Measurements from ENCODE around the gene RTN4R. TPM values are rescaled to one million over a fixed set of nuclear protein-coding genes. Genes with fewer than 3 reads are reported as not detected.
"Not testable (repeated sequence)": the region's sequence is repeated elsewhere in the genome, so short reads cannot be mapped to it uniquely, and the experiment has no call there.

RTN4R gene
- total and polyA plus RNA-seq, 3 donors from 2014 or later = 2.1 to 6.1 (median 5.1) TPM

- Histone ChIP-seq H3K4me1 (peaks cover 4% of the 10 kb centered on the region), H3K27me3 (no peaks in the 10 kb centered on the region), H3K4me3 (no peak overlapping the region), H3K36me3 (ENCODE audit: low read depth, missing control alignments) (no peaks in the 10 kb centered on the region), H3K27ac (no peak overlapping the region), H3K9me3 (no peaks in the 10 kb centered on the region)
- intact Hi-C loops (cut with DNase I; ENCODE audit: low total_unique reads) = no loop called here
- 85 to 95% methylated on average over 12 to 20 of the region's 25 CpGs for WGBS, 2 donors
- DNase-seq = peak; percentile 12
- no peak for TF ChIP-seq POLR2A (IDR thresholded peaks at IDR 0.05)
- TF ChIP-seq CTCF (IDR thresholded peaks at IDR 0.05) = no peak
Measured at GRCh38 chr22:20315337-20316216, 47.5 kb upstream of the RTN4R start.

GRCh38 chr22:20314741-20315336 lies 46.7 kb upstream of the RTN4R start:
- intact Hi-C loops (cut with DNase I; ENCODE audit: low total_unique reads); H3K4me1 ChIP-seq; H3K4me3 ChIP-seq; H3K27me3 ChIP-seq; H3K36me3 ChIP-seq (ENCODE audit: low read depth, missing control alignments); H3K27ac ChIP-seq; H3K9me3 ChIP-seq: not testable (repeated sequence)
- 87 to 100% methylated on average over 2 to 12 of the region's 12 CpGs for WGBS, 2 donors
- DNase-seq = peak; percentile 8

GRCh38 chr22:20314206-20314605 lies 46.1 kb upstream of the RTN4R start:
- 86% methylated on average over 1 of the region's 5 CpGs; no CpG with 5 or more reads in 1 of the 2 donors for WGBS, 2 donors
- H3K9me3 ChIP-seq; H3K4me1 ChIP-seq; H3K4me3 ChIP-seq; H3K27me3 ChIP-seq; H3K36me3 ChIP-seq (ENCODE audit: low read depth, missing control alignments); H3K27ac ChIP-seq; intact Hi-C loops (cut with DNase I; ENCODE audit: low total_unique reads): not testable (repeated sequence)
- peak; percentile 6 for DNase-seq

GRCh38 chr22:20313306-20314077 lies 45.4 kb upstream of the RTN4R start:
- H3K9me3 ChIP-seq; H3K4me3 ChIP-seq; H3K27me3 ChIP-seq; H3K27ac ChIP-seq; H3K36me3 ChIP-seq (ENCODE audit: low read depth, missing control alignments); H3K4me1 ChIP-seq; intact Hi-C loops (cut with DNase I; ENCODE audit: low total_unique reads): not testable (repeated sequence)
- DNase-seq = peak; percentile 16
- WGBS, 2 donors = 90 to 95% methylated on average over 3 to 4 of the region's 11 CpGs

- no peak overlapping the region for H3K4me3 ChIP-seq
- no peaks in the 10 kb centered on the region for H3K36me3 ChIP-seq (ENCODE audit: low read depth, missing control alignments)
- no peaks in the 10 kb centered on the region for H3K27me3 ChIP-seq
- no peak overlapping the region for H3K27ac ChIP-seq
- no peaks in the 10 kb centered on the region for H3K9me3 ChIP-seq
- no peaks in the 10 kb centered on the region for H3K4me1 ChIP-seq
- WGBS, 2 donors = 91 to 92% methylated on average over 3 to 14 of the region's 14 CpGs
- no peak for TF ChIP-seq POLR2A (IDR thresholded peaks at IDR 0.05)
- no peak for TF ChIP-seq CTCF (IDR thresholded peaks at IDR 0.05)
- intact Hi-C loops (cut with DNase I; ENCODE audit: low total_unique reads) = no loop called here
- DNase-seq = peak; percentile 5
Measured at GRCh38 chr22:20312396-20313191, 44.5 kb upstream of the RTN4R start.

- H3K27ac ChIP-seq; H3K4me1 ChIP-seq; intact Hi-C loops (cut with DNase I; ENCODE audit: low total_unique reads); H3K4me3 ChIP-seq; H3K27me3 ChIP-seq; DNase-seq; H3K36me3 ChIP-seq (ENCODE audit: low read depth, missing control alignments); H3K9me3 ChIP-seq: not testable (repeated sequence)
- 88 to 92% methylated on average over 11 to 14 of the region's 20 CpGs for WGBS, 2 donors
Measured at GRCh38 chr22:20311249-20312062, 43.3 kb upstream of the RTN4R start.

GRCh38 chr22:20310773-20311172 lies 42.7 kb upstream of the RTN4R start:
- H3K4me3 ChIP-seq; H3K27me3 ChIP-seq; H3K4me1 ChIP-seq; H3K36me3 ChIP-seq (ENCODE audit: low read depth, missing control alignments); H3K27ac ChIP-seq; intact Hi-C loops (cut with DNase I; ENCODE audit: low total_unique reads); DNase-seq; H3K9me3 ChIP-seq: not testable (repeated sequence)
- WGBS, 2 donors = 50 to 83% methylated on average over 2 to 5 of the region's 6 CpGs

GRCh38 chr22:20310180-20310579 lies 42.1 kb upstream of the RTN4R start:
- H3K9me3 ChIP-seq; H3K4me3 ChIP-seq; H3K4me1 ChIP-seq; H3K27ac ChIP-seq; H3K27me3 ChIP-seq; DNase-seq; intact Hi-C loops (cut with DNase I; ENCODE audit: low total_unique reads); H3K36me3 ChIP-seq (ENCODE audit: low read depth, missing control alignments): not testable (repeated sequence)
- WGBS, 2 donors = 88% methylated on average over 4 of the region's 7 CpGs; no CpG with 5 or more reads in 1 of the 2 donors

Measured in testis (tissue), 3 donors.